K562 (cell line): ENCODE measurements around the gene ADPGK. TPM values are rescaled to one million over a fixed set of nuclear protein-coding genes. Genes with fewer than 3 reads are reported as not detected.

Experiments used
- CC2D1A ChIP-seq: fragments of 450-650 bp; IDR thresholded peaks from 2 replicates; pipeline ENCODE4 v1.6.1; 2017; ENCODE audit warnings: mild to moderate bottlenecking
- CTBP1 ChIP-seq: fragments of 450-650 bp; IDR thresholded peaks from 2 replicates; pipeline ENCODE4 v1.6.1; 2016; ENCODE audit warnings: borderline replicate concordance
- ERF ChIP-seq: fragments of 450-650 bp; formaldehyde crosslinking; IDR thresholded peaks from 2 replicates; pipeline ENCODE4 v1.4.0; 2020; ENCODE audit warnings: mild to moderate bottlenecking, mixed read lengths
- FOXP4 ChIP-seq: sonication (generic); formaldehyde crosslinking; IDR thresholded peaks from 2 replicates; pipeline ENCODE4 v1.8.0; 2022; ENCODE audit warnings: mild to moderate bottlenecking, missing genetic modification reagents, borderline replicate concordance
- GMEB1 ChIP-seq: fragments of 250-450 bp; sonication (Bioruptor Pico); IDR thresholded peaks from 2 replicates; pipeline ENCODE4 v1.4.0; 2020; ENCODE audit warnings: mild to moderate bottlenecking
- KLF13 ChIP-seq: fragments of 450-650 bp; IDR thresholded peaks from 2 replicates; pipeline ENCODE4 v1.6.1; 2016; ENCODE audit warnings: missing genetic modification characterization, low read depth, mild to moderate bottlenecking, missing compliant biosample characterization, moderate library complexity, borderline replicate concordance
- LCOR ChIP-seq: sonication (generic); formaldehyde crosslinking; IDR thresholded peaks from 2 replicates; pipeline ENCODE4 v1.8.0; 2022; ENCODE audit warnings: mild to moderate bottlenecking, missing genetic modification reagents
- MBD2 ChIP-seq: sonication (generic); IDR thresholded peaks from 2 replicates; pipeline ENCODE4 v1.6.1; 2016; ENCODE audit warnings: low read depth, borderline replicate concordance
- POU5F1 ChIP-seq: fragments of 150-350 bp; IDR thresholded peaks from 2 replicates; pipeline ENCODE4 v1.6.1; 2014; ENCODE audit warnings: borderline replicate concordance, low read length, low read depth, mild to moderate bottlenecking; ENCODE audit not compliant: partially characterized antibody
- RERE ChIP-seq: sonication (generic); formaldehyde crosslinking; IDR thresholded peaks from 2 replicates; pipeline ENCODE4 v1.8.0; 2023; ENCODE audit warnings: missing genetic modification reagents, mild to moderate bottlenecking, borderline replicate concordance
- SMARCC2 ChIP-seq: fragments of 450-650 bp; IDR thresholded peaks from 2 replicates; pipeline ENCODE4 v1.6.1; 2017; ENCODE audit warnings: antibody characterized with exemption, moderate library complexity, mild to moderate bottlenecking, low read depth
- TAL1 ChIP-seq: fragments of 450-650 bp; IDR thresholded peaks from 2 replicates; pipeline ENCODE4 v1.6.1; 2016; ENCODE audit warnings: mild to moderate bottlenecking
- TEAD1 ChIP-seq, 2 experiments: fragments of 450-650 bp in 1 of 2; sonication (generic) in 1 of 2; formaldehyde crosslinking; IDR thresholded peaks; 2 replicates each; pipeline versions ENCODE4 v1.4.0 to v1.8.0; 2020 to 2022; ENCODE audit warnings: mild to moderate bottlenecking in 2 of 2, missing genetic modification reagents in 1 of 2
- THAP12 ChIP-seq: fragments of 250-450 bp; sonication (Bioruptor Pico); IDR thresholded peaks from 2 replicates; pipeline ENCODE4 v1.9.0; 2021; ENCODE audit warnings: mild to moderate bottlenecking, inconsistent platforms
- ZNF274 ChIP-seq: IDR thresholded peaks from 2 replicates; pipeline ENCODE4 v1.6.1; 2011; ENCODE audit warnings: low read depth, mild to moderate bottlenecking, low read length, moderate library complexity, borderline replicate concordance
- polyA plus RNA-seq, 8 experiments: library from polyadenylated mRNA; depleted of rRNA in 4 of 8; stranded (reverse) in 5 of 8; unstranded in 3 of 8; fragments of >200 nt; fragmentation: Nextera tagmentation in 2 of 8; fragmentation: Illumina TruSeq in 1 of 8; extraction: Ambion mirVana in 2 of 8; extraction: Trizol in 1 of 8; gene quantifications; 2 replicates each; pipeline versions ENCODE4 v1.2.1 to v1.2.3, GENCODE V29; 2011 to 2014; ENCODE audit warnings: inconsistent platforms in 1 of 8, missing spikeins in 1 of 8
- total RNA-seq, 7 experiments: library from RNA; depleted of rRNA in 6 of 7; stranded (reverse); fragments of >200 nt in 6 of 7; fragmentation: Illumina TruSeq in 2 of 7; extraction: Trizol in 2 of 7; gene quantifications; 2 replicates each; pipeline versions ENCODE4 v1.2.1 to v1.2.3, GENCODE V29; 2011 to 2021; ENCODE audit warnings: low replicate concordance in 1 of 7

The ADPGK gene
- total and polyA plus RNA-seq, 9 of the 15 experiments (the other 6 are each of a cell fraction or from before 2014, with no cell fraction given): 13.4 to 97.4 (median 48.5) TPM

- TF ChIP-seq RERE: no peak
- TF ChIP-seq ZNF274: no peak; the same call in 1 of the 2 replicates
- peak; percentile 76; the same call in 1 of the 2 replicates for TF ChIP-seq ERF (CRISPR knock-in tag)
- peak; percentile 44; the same call in 1 of the 2 replicates for TF ChIP-seq FOXP4 (CRISPR knock-in tag)
- peak; percentile 84 for TF ChIP-seq THAP12 (CRISPR knock-in tag)
- TF ChIP-seq SMARCC2: no peak
- TF ChIP-seq LCOR (CRISPR knock-in tag): peak; percentile 79; the same call in 1 of the 2 replicates
- no peak for TF ChIP-seq TEAD1 (CRISPR knock-in tag; IDR thresholded peaks at IDR 0.05)
- no peak for TF ChIP-seq TAL1
- peak; percentile 67; the same call in 1 of the 2 replicates for TF ChIP-seq KLF13 (tag)
- TF ChIP-seq POU5F1: no peak
- peak; percentile 60; the same call in 1 of the 2 replicates for TF ChIP-seq CTBP1
- TF ChIP-seq GMEB1 (CRISPR knock-in tag): peak; percentile 69
- TF ChIP-seq MBD2: peak; percentile 81; the same call in 1 of the 2 replicates
- no peak for TF ChIP-seq CC2D1A
These were observed at the start of gene ADPGK (continued) for GRCh38 chr15:72783640-72784455.
